Measurements from ENCODE around the gene COL5A1.

The COL5A1 gene

DNA sequence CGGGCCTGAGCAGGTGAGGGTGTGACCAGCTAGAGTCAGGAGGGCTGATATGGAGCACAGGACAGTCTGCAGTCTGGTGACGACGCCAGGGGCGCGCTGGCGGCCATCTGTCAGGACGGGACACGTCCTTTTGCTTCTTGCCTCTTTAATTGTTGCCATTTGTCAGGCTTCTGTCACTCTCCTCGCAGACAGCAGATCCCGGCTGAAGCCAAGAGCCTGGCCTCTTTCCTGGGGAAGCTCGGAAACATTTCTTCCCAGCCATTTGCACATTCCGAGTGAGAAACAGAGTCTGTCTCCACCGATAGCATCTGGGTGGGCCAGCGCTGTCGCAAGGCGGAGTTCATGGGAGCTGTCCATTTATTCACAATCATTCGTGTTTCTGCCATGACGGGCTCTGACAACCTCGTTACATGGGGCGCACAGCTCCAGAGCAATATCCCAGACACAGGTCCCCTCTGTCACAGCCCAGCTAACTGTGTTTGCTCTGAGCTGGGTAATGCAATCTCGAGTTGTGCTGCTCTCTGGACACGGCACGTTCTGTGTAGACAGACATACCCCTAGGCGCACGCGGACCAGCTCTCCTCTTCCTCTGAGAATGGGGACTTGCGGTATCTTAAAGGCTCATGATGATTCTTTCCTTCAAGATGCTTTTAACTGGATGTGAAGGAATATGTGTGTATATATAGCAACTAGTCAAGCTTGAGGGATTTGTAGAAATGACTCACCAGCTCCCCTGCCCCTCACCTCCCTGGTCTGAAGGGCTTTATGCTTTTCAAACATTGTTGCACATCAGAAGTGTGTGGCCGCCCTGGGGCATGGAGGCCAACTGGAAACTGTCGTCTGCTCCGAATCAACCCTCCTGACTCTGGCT is 133.7 kb downstream of the COL5A1 start:
- no peak for DNase-seq

DNA sequence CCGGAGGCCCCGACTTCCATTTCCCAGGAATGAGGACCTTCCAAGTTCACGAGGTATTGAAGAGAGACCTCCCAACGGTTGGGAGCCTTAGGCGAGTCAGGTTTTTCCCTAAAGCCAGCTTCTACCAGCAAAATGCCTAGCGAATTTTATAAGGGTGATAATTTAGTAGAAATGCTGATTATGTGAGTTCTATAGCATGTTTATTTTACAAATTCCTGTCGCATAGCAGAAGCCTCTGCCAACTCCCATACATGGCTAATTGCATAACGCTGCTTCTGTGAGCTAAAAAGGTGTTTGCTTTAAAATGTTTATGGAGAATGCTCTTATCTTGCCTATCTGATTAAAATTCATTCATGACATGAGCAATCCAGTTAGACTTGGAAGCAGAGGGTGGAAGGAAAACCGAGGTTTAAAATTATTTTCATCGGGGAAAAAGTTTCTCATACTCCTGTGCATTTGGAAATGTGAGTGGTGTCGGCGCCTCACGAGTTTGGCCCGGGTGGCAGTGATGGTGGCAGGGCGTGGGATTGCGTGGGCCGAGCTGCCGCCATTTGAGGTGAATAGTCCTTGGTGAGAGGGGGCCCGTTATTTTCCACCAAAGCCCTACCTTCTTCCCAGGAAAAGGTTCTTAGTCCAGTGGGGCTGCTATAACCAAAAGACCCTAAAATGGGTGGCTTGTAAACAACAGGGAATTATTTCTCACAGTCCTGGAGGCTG is 134.6 kb downstream of the COL5A1 start:
- DNase-seq, result no peak

DNA sequence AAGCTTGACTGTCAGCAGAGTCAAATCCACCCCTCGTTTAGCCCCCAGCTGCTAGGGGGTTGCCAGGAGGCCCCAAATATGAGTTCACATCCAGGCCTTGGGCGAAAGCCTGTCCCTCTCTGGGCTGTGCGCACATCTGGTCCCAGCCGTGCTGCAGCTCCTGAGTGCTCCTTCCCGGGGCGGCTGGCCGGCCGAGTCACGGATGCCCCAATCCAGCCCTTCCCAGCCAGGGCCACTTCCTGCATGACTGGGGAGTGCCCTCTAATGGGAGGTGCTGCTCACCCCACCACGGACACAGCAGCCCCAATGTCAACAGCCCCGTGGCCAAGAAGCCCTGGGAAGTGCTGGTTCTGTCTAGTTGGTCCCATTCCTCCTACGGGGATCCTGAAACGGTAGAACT is 135.6 kb downstream of the COL5A1 start:
- DNase-seq, result no peak

DNA sequence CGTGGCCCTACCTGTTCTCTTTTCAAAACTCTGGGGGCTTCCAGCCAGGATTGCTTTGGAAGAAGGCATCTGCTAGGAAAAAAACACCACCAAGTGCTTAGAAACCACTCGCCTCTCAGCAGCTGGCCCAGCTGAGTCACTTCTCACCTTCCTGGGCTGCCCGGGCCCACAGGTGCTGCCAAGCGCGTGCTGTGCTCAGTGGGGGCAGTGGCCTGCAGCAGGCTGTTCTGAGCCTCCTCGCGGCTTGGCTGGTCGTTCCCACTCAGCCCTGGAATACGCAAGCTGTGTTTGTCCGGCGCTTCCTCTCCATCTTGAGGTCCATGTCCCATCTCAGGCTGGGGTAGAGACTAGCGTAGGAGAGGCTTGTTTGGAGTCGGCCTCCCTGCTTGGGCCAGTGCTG is 136.6 kb downstream of the COL5A1 start:
- no peak for DNase-seq

DNA sequence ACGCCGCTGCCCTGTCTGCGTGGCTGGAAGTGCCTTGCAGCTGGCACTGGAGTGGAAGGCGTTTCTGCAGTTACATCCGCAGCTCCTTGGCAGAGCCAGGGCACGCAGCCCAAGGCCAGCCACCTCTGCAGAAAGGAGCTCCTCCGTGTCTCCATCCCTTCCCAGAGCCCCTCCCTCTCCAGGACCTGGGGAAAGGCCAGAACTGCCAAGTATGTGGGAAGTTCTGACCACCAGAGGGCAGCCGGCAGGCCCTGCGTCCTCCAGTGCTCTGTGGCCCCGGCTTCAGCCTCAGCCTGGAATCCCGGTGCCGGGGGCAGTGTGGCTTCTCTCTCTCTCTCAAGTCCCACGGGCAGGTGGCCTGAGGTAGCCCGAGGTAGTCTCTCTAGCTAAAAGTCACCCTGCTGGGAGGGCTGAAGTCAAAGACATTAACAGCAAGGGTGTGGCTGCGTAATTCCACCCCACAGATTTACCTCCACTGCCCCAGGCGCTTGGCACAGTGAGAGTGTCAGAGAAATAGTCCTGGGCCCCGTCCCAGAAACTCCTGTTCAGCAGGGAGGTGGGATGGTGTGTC is 137.3 kb downstream of the COL5A1 start:
- no peak for DNase-seq

GRCh38 chr9:134779640-134780039 is 138.0 kb downstream of the COL5A1 start:
- DNase-seq, result no peak

GRCh38 chr9:134781591-134782302 is 140.1 kb downstream of the COL5A1 start:
- no peak for DNase-seq

GRCh38 chr9:134782921-134783698 is 141.5 kb downstream of the COL5A1 start:
- no peak for DNase-seq

- DNase-seq, result no peak
These were observed 142.1 kb downstream of the COL5A1 start for GRCh38 chr9:134783699-134784039.

DNA sequence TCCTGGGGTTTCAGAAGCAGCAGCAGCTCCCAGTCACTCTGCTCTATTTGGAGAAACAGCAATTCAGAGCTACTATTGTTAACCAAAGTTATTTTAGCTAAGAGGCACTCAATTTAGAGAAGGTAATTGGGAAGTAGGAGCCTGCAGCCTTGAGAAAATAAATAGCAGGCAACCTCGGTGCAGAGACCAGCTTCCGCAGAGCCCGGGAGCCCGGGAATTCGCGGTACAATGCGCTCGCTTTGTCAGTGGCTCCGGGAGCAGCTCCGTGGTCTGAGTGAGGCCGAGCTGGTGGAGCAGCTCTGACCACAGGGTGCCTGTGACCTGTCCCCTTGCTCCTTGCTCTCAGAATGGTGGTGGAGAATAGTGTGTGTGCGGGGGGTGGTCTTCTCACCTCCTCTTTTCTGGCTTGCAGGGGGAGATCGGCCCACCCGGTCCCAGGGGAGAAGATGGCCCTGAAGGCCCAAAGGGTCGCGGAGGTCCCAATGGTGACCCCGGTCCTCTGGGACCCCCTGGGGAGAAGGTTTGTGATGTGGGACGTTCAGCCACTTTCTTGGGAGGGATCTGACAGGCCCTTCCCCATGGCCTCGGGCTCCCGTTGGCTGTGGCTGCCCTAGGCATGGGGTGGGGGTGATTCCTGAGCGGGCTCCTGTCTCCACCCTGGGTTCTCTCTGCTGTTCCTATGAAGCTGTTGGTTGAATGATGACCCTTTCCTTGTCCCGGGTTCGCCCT is 143.1 kb downstream of the COL5A1 start:
- no peak for DNase-seq

DNA sequence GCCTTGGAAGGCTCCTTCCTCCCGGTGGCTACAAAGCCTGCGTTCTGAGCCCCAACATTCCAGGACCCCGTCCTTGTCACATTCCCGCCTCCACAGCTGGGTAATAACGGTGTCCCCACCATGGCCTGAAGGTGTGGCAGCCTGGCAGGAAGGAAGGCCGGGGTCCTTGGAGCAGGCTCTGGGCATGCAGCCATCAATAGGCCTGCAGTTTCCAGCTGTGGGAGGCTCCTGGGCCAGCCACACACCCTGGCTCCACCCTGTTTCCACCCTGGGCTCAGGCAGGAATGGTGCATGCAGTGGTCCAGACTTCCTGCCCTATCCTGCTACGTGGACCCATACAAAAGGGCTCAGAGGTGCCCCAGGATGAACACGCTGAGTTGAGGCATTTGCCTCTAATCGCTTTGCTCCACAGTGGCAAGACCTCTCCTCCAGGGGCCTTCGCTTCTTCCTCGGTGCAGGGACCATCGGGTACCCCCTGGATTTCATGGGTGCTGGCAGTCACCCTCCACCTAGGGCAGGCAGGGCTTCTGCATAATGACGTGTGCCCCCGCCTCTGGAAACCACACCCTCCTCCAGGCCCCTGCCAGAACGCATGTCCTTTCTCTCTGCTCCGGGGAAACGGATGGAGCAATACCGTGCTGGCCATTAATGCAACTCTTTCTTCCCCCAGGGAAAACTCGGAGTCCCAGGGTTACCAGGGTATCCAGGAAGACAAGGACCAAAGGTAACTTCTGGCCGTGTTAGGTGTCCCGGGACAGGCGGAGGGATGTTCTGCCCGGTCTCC is 143.9 kb downstream of the COL5A1 start:
- DNase-seq, result no peak

GRCh38 chr9:134787601-134788531 is 146.3 kb downstream of the COL5A1 start:
- no peak for DNase-seq

GRCh38 chr9:134789168-134789567 is 147.6 kb downstream of the COL5A1 start:
- DNase-seq, result no peak

DNA sequence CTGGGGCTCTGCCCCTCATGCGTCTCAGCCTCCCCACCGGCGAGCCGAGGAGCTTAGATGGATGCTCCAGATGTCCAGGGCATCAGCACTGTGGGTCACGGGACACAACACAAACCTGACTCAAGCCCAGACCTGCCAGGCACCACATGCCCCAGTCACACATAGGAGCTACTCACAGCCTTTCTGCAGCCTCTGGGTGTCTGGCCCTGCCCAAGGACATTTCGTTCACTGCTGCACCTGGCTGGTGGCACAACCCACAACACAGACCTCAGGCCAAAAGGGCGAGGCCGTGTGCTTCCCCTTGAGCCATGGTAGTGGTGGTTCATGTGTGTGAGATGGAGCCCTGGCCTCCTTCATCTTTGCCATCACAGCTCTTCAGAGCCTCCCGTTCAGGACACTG is 149.4 kb downstream of the COL5A1 start:
- DNase-seq, result no peak

GRCh38 chr9:134792627-134793026 is 151.0 kb downstream of the COL5A1 start:
- DNase-seq, result no peak

DNA sequence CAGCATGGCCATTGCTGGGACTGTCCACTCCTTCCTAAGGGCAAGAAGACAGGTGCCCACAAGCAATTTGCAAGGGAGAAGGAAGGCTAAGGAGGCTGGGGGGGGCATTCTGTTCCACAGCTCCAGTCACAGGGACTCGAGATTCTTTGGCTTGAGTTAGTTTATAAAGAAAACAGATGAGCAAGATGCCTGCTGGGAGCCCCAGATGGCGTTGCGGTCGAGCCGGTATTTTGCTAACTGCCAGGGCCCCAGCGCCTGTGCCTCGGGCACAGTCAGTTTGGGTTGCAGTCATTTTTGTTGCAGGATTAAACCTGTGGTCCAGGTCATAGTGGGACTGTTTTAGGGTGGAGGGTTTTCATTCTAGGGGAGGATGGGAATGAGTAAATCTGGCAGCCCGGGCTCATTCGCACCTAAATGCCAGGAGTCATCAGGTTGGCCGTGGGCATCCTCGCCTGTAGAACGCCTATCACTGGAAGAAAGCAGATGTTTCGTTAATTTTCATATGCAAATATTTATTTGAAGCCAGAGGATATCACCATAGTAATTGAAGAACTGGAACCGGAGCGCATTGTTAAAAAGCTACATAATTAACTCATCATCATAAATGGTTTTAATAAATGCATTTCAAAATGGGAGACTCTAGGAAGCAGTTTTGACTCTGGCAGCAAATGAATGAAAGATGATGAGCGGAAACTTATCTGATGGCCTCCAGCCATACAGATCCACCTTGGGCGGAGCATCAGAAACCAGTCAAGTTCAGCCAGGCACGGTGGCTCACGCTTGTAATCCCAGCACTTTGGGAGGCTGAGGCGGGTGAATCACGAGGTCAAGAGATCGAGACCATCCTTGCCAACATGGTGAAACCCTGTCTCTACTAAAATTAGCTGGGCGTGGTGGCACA is 151.9 kb downstream of the COL5A1 start:
- no peak for DNase-seq

DNA sequence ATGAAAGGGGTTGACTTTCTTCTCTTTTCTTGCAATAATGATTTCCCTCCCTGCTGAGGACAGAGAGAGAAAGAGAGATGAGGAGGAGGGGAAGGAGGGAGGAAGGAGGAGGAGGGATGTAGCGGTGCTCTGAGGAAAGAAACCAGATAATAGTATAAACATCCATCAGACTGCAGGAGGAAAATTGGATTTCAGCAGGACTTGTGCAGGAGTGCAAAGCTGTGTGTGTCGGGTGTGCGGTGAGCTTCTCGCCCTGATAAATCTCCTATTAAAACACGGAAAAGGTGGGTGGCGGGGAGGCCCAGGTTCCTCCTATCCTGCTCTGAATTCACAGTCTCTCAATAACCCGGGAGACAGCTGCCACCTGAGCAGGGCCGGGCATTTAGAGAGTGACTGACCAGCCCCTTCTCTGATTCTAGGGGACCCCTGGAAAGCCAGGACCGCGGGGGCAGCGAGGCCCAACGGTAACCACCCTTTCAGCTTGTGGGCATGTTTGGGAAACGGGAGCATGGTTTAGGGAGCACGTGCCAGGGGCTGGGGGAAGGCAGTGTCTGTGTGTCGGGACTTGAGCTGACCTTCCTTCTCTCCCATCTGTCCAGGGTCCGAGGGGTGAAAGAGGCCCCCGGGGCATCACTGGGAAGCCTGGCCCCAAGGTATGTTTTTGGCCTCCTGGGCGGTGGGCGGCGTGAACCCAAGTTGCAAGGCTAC is 153.2 kb downstream of the COL5A1 start:
- DNase-seq, result no peak

GRCh38 chr9:134795446-134795845 is 153.8 kb downstream of the COL5A1 start:
- no peak for DNase-seq

Data from CD4-positive, alpha-beta T cell treated with Interferon alpha-2 for 1 hour (primary cell).